Left ventricle myocardium inferior (tissue), 1 donor: ENCODE measurements around the gene HYOU1. TPM values are rescaled to one million over a fixed set of nuclear protein-coding genes. Genes with fewer than 3 reads are reported as not detected.

ENCODE experiments used
- DNase-seq: peaks from one replicate; pipeline ENCODE4 v3.0.0-alpha.2; 2020
- H3K27ac ChIP-seq: fragments of 200-600 bp; replicated peaks from 2 replicates; pipeline ENCODE4 v1.8.0; 2021
- H3K27me3 ChIP-seq: fragments of 200-600 bp; 2 replicates; pipeline ENCODE4 v1.8.0; 2021; ENCODE audit warnings: low read depth
- H3K36me3 ChIP-seq: fragments of 200-600 bp; 2 replicates; pipeline ENCODE4 v1.8.0; 2021
- H3K4me1 ChIP-seq: fragments of 200-600 bp; 2 replicates; pipeline ENCODE4 v1.8.0; 2021
- H3K4me3 ChIP-seq: fragments of 200-600 bp; 2 replicates; pipeline ENCODE4 v1.8.0; 2021; ENCODE audit warnings: mild to moderate bottlenecking, moderate library complexity
- H3K9me3 ChIP-seq: fragments of 200-600 bp; replicated peaks from 2 replicates; pipeline ENCODE4 v1.8.0; 2021
- CTCF ChIP-seq: fragments of 200-600 bp; IDR thresholded peaks from 2 replicates; pipeline ENCODE4 v1.8.0; 2021; ENCODE audit warnings: antibody characterized with exemption, mild to moderate bottlenecking, borderline replicate concordance
- intact Hi-C: fragments of 100-400 bp; cut with micrococcal nuclease; formaldehyde crosslinking; loops from one replicate; pipeline ENCODE4 v1.11.0; 2022
- total RNA-seq: library from RNA; stranded (reverse); fragmentation: NEBNext Ultra II Directional; extraction: Animal tissue kit (Norgen Biotek cat#: 25700); gene quantifications from one replicate; pipeline ENCODE4 v1.2.1, GENCODE V29; 2021
- donor health status: DM: no; HTN: yes; CAD: no; lungs with severe emphysema.

The HYOU1 gene
- total RNA-seq, 1 donor from 2014 or later = 71.8 TPM

GRCh38 chr11:119051440-119052162 lies 5.4 kb downstream of the HYOU1 start:
- Histone ChIP-seq H3K9me3 (no peaks in the 10 kb centered on the region), H3K4me1 (peaks cover 23% of the 10 kb centered on the region), H3K36me3 (peaks cover 89% of the 10 kb centered on the region), H3K27ac (no peak overlapping the region), H3K27me3 (no peaks in the 10 kb centered on the region), H3K4me3 (no peak overlapping the region)
- no peak for DNase-seq
- intact Hi-C loops = no loop called here
- TF ChIP-seq CTCF = no peak

GRCh38 chr11:119049081-119049480 lies 7.9 kb downstream of the HYOU1 start:
- intact Hi-C loops = no loop called here
- TF ChIP-seq CTCF = no peak
- H3K9me3 ChIP-seq = no peaks in the 10 kb centered on the region
- H3K27ac ChIP-seq = no peak overlapping the region
- peaks cover 3% of the 10 kb centered on the region for H3K4me1 ChIP-seq
- no peak overlapping the region for H3K4me3 ChIP-seq
- no peaks in the 10 kb centered on the region for H3K27me3 ChIP-seq
- H3K36me3 ChIP-seq = peaks cover 96% of the 10 kb centered on the region
- DNase-seq = no peak

GRCh38 chr11:119048644-119049043 lies 8.4 kb downstream of the HYOU1 start:
- Histone ChIP-seq H3K27me3 (no peaks in the 10 kb centered on the region), H3K9me3 (no peaks in the 10 kb centered on the region), H3K4me3 (no peak overlapping the region), H3K27ac (no peak overlapping the region), H3K36me3 (peaks cover 91% of the 10 kb centered on the region), H3K4me1 (no peaks in the 10 kb centered on the region)
- no peak for TF ChIP-seq CTCF
- DNase-seq = no peak
- intact Hi-C loops = no loop called here

- no peak overlapping the region for H3K4me3 ChIP-seq
- H3K4me1 ChIP-seq = no peaks in the 10 kb centered on the region
- no peaks in the 10 kb centered on the region for H3K27me3 ChIP-seq
- no peak overlapping the region for H3K27ac ChIP-seq
- H3K9me3 ChIP-seq = no peaks in the 10 kb centered on the region
- DNase-seq = no peak
- intact Hi-C loops = no loop called here
- peaks cover 77% of the 10 kb centered on the region for H3K36me3 ChIP-seq
- no peak for TF ChIP-seq CTCF
Observed at GRCh38 chr11:119047205-119047604, 9.8 kb downstream of the HYOU1 start.

- no peaks in the 10 kb centered on the region for H3K9me3 ChIP-seq
- no peak overlapping the region for H3K4me3 ChIP-seq
- no peak overlapping the region for H3K27ac ChIP-seq
- H3K4me1 ChIP-seq = no peaks in the 10 kb centered on the region
- TF ChIP-seq CTCF = no peak
- H3K36me3 ChIP-seq = peaks cover 70% of the 10 kb centered on the region
- DNase-seq = no peak
- no peaks in the 10 kb centered on the region for H3K27me3 ChIP-seq
- intact Hi-C loops = no loop called here
Observed at GRCh38 chr11:119046489-119046888, 10.5 kb downstream of the HYOU1 start.
